Retinal pigment epithelial cell (primary cell): Measurements from ENCODE around the gene CHRDL1.
"Not testable (repeated sequence)": the region's sequence is repeated elsewhere in the genome, so short reads cannot be mapped to it uniquely, and the experiment has no call there.

Source experiments
- DNase-seq: peaks from one replicate; pipeline ENCODE4 v3.0.0-alpha.2; 2010; ENCODE audit warnings: low read depth
- H3K4me3 ChIP-seq: 2 replicates; pipeline ENCODE4 v1.5.1; 2011; ENCODE audit warnings: mild to moderate bottlenecking, low read length, control low read depth, moderate library complexity
- TF ChIP-seq, protein P1 (sequence below): conservative IDR thresholded peaks from 2 replicates; pipeline ENCODE4 v1.5.1; 2011; ENCODE audit warnings: low read depth, low read length, control low read depth, inconsistent platforms

CHRDL1 gene, protein sequence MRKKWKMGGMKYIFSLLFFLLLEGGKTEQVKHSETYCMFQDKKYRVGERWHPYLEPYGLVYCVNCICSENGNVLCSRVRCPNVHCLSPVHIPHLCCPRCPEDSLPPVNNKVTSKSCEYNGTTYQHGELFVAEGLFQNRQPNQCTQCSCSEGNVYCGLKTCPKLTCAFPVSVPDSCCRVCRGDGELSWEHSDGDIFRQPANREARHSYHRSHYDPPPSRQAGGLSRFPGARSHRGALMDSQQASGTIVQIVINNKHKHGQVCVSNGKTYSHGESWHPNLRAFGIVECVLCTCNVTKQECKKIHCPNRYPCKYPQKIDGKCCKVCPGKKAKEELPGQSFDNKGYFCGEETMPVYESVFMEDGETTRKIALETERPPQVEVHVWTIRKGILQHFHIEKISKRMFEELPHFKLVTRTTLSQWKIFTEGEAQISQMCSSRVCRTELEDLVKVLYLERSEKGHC

DNA sequence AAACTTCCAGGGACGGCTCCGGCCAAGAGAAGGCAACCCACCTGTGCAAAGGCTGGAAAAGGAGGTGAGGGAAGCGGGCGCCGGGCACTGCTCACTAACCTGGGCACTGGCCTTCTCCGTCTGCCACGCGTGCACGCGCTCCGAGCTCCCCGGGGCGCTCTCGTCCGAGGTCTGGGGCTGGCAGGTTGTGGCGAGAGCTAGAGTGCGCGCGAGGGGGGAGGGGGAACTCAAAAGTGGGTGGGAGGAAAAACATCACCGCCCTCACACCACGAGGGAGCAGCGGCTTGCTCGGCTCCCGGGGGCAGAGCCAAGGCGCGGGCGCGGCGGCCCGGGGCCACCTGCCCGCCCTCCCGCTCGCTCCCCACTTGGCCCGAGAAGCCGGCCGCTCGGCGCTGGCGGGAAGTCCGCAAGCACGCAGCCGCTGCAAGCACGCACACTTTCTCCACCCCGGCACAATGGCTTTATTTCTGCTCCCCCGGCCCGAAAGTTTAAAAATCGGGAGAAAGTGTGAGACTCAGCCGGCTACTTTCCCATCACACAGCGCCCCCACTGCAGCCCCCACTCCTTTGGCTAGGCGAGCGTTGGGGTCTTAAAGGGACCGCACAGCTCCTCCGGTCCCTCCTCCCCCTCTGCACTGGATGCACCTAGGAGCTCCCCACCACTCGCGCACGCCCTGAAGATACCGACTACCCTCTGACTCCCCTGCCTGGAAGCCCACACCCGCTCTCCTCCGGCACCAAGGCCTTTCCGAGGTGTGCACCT is at the start of gene CHRDL1:
TSS of gene CHRDL1 (minus strand) at position 173 of the 762 bp plus-strand sequence. CDS start 3,636 bp downstream, outside the sequence.
- TF ChIP-seq, protein P1, sequence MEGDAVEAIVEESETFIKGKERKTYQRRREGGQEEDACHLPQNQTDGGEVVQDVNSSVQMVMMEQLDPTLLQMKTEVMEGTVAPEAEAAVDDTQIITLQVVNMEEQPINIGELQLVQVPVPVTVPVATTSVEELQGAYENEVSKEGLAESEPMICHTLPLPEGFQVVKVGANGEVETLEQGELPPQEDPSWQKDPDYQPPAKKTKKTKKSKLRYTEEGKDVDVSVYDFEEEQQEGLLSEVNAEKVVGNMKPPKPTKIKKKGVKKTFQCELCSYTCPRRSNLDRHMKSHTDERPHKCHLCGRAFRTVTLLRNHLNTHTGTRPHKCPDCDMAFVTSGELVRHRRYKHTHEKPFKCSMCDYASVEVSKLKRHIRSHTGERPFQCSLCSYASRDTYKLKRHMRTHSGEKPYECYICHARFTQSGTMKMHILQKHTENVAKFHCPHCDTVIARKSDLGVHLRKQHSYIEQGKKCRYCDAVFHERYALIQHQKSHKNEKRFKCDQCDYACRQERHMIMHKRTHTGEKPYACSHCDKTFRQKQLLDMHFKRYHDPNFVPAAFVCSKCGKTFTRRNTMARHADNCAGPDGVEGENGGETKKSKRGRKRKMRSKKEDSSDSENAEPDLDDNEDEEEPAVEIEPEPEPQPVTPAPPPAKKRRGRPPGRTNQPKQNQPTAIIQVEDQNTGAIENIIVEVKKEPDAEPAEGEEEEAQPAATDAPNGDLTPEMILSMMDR, result no peak
- DNase-seq, result no peak
- peak within 1 kb of the TSS; percentile 57 for H3K4me3 ChIP-seq

DNA sequence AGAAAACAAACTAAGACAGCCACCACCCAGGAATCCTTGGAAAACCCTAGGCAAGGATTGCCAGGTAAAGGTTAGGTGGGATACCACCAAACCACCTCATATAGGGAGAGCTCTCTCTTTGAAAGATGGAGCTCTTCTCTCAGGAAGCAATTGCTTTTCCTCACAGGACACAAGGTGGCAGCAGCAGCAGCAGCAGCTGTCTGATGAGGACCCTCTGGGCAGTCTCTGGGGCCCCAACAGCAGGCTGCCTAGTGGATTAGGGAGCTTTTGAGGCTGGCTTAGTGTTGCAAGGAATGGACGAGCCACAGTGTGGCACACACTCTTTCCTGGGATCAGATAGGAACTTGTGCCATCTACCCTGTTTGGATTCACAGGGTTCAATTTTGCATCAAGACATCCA is 41.4 kb upstream of the CHRDL1 start:
- no peak for DNase-seq
- H3K4me3 ChIP-seq, result no peak overlapping the region
- TF ChIP-seq, protein P1, result peak; percentile 40

DNA sequence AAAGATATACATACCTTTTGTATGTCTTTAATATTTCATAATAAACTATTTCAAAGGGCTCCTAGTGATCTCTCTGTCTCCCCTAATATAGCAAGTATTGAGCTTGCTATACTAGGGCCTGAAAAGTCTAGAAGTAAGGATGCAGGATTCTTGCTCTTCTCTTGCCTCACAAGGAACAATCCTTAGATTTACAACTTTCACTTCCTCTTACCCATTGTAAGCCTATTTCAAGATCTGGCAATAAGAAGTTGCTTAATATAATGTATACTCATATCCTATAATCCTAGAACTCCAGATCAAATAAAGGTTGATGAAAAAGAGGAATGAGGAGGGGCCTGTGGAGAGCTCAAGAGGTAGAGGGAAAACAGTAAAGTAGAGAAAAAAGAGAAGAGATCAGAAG is 40.8 kb upstream of the CHRDL1 start:
- DNase-seq, result no peak
- TF ChIP-seq, protein P1, result no peak
- H3K4me3 ChIP-seq, result no peak overlapping the region

DNA sequence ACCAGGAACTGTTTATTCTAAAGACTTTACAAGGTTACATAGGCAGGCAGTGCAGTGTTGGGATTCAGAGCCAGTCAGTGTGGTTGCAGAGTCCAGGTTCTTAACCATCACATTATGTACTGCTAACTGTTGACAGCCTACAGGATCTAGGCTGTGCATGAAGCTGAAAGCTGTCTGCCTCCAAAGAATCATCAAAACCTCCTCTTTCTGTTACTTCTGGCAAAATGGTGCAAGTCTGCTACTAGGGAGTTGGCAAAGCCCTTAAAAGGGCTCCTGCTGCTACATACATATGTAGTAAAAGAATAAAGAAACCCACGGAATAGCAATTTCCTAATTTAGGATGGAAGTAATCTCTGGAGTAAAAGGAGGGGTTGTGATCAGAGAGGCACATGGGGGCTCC is 40.4 kb upstream of the CHRDL1 start:
- TF ChIP-seq, protein P1, result no peak
- H3K4me3 ChIP-seq, result no peak overlapping the region
- no peak for DNase-seq

DNA sequence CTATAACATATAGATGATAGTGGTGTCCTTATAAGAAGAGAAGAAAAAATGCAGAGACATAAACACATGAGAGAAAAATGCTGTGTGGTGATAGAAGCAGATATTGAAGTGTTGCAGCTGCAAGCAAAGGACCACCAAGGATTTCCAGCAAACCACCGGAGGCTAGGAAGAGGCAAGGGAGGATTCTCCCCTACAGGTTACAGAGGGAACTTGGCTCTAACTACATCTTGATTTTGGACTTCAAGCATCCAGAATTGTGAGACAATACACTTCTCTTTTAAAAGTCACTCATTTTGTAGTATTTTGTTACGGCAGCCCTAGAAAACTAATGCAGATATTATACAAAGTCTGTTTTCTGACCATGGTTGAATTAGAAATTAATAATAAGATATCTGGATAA is 30.4 kb upstream of the CHRDL1 start:
- DNase-seq, result no peak
- TF ChIP-seq, protein P1, result no peak
- H3K4me3 ChIP-seq, result no peak overlapping the region

DNA sequence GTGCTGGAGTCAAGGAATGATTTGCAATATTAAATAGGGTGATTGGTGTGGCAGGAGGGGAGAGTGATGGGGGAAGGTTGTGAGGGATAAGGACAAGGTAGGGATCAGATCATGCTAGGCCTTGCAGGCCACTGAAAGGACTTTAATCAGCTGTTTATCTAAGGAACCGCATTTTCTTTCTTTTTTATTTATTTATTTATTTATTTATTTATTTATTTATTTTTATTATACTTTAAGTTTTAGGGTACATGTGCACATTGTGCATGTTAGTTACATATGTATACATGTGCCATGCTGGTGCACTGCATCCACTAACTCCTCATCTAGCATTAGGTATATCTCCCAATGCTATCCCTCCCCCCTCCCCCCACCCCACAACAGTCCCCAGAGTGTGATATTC is 20.9 kb upstream of the CHRDL1 start:
- not testable (repeated sequence) for H3K4me3 ChIP-seq, DNase-seq

DNA sequence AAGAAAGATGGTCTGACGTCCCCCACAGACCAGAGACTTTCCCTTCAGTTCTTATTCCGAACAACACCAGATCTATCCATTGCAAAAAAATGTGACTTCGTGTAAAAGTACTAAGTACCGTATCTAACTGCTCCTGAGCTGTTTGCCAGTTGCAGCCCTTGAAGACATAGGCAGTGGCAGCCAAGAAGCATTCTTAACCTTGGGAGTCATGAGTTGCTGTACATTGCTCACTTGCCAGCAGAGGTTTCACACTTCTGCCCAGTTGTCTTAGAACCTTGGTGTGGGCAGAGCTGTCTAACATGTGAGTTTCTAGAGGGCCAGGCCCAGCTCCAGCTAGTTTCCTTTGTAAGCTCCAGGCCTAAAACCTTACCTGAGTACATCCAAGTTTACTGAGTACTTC is 10.5 kb upstream of the CHRDL1 start:
- H3K4me3 ChIP-seq, result no peak overlapping the region
- TF ChIP-seq, protein P1, result no peak
- DNase-seq, result no peak
